Stimulated activated CD8-positive, alpha-beta memory T cell treated with anti-CD3 and anti-CD28 coated beads, Interleukin-12 subunit alpha, Interleukin-12 subunit beta, amount 100 ng/mL, for 1 hour (primary cell): ENCODE results near the gene DUSP9.
"Not testable (repeated sequence)": the region's sequence is repeated elsewhere in the genome, so short reads cannot be mapped to it uniquely, and the experiment has no call there.

Source experiments
- DNase-seq: peaks from one replicate; pipeline ENCODE4 v3.0.0-alpha.2; 2020; ENCODE audit warnings: low read depth

The DUSP9 gene, protein sequence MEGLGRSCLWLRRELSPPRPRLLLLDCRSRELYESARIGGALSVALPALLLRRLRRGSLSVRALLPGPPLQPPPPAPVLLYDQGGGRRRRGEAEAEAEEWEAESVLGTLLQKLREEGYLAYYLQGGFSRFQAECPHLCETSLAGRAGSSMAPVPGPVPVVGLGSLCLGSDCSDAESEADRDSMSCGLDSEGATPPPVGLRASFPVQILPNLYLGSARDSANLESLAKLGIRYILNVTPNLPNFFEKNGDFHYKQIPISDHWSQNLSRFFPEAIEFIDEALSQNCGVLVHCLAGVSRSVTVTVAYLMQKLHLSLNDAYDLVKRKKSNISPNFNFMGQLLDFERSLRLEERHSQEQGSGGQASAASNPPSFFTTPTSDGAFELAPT

DNA sequence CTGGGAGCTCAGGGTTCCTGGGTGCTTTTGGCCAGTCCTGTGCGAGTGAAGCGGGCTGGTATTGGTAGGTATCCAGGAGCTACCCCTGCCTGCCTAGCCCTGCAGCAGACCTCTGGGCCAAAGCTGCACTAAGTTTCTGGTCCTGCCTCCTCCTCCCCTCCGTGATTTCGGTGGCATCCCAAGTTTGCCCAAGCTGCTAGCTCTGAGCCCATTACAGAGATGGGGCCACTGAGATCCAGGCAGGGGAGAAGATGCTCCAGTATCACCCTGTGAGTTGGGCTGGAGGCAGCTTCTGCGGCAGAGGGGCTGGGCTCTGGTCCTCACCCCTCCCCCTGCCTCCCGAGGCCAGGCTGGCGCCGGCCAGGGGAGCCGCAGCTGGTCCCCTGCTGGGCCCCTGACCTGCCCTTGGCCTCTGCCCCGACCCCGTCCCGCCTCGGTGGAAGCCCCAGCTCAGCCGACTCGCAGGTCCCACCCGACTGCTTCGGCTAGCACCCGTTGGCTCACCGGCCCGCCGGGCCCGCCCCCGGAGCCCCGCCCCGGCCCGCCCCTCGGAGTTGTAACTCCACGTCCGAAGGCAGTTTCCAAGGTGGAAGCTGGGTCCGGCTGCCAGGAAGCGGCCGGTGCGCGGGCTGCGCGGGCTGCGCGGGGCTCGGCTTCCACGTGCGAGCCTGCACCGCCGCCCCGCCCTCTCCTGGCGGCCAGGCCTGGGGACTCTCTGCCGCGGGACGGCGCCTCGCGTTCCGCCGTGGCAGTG lies at the start of gene DUSP9:
DUSP9 (plus strand) TSS at position 584 of the 754 bp plus-strand sequence. CDS start 751 bp downstream, outside the sequence.
- no peak for DNase-seq

DNA sequence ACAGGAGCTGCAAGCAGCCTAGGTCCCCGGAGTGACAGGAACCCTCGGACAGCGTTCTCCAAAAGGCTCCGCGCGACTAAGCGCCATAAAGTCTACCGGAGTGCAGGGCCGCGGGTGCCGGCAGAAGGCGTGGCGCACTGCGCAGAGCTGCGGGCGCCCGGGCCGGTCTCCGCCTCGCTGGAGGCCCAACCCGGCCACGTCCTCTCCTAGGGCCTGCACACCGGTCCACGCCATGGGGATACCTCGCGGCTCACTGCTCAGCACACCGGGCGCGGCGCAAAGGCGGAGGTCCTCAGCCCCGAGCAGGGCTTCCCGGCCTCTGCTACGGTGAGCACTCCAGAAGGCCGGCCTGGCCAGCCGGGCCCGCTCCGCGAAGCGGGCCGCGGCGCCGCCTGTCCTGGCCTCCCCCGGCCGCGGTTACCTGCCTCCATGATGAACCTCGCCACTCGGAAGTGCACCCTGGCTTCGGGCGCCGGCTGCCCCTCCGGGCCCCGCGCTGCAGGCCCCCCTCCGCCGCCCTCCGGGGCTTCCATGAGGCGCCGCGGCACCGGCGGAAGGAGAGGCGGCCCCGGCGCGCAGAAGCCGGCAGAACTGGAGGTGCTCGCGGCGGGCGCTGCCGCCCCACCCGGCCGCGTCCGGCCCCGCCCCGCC lies 48.3 kb upstream of the DUSP9 start, which contains the start of gene CCNQ:
CCNQ (minus strand) TSS at position 599 of the 651 bp plus-strand sequence; CDS start at position 533, 66 bp downstream.
- no peak for DNase-seq

DNA sequence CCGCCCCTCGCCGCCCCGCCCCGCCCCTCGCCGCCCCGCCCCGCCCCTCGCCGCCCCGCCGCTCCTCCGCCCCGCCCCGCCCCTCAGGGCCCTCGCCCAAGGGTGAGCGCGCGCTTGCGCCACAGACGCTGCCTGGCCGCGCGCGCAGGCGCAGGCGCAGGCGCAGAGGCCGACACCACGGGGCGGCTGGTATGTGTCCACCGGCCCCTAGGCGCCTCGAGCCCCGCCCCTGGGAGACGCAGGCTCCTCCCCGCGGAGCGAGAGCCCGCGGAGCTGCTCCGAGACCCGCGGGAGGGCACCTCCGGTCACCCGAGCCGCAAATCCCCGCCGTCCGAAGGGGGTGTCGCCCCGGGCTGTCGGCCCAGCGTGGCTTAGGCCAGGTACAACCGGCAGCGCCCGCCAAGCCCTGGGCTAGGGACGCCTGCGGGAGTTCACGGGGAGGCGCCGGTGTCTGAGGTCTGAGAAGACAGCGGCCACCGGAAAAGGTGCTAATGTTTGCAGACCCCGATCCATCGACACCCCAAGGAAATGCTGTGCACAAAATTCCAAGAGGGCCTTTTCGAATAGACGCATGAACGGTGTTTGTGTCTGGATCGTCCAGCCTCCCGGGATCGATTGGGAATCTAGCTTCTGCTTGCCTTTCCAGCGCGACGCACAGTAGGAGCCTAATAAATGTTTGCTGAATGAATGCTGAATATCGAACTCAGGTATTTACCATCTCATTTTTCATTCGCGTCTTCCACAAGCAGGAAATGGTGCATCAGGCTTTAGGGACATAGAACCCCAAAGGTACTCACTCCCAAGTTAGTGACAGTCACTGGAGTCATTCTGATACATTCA lies 47.6 kb upstream of the DUSP9 start:
- DNase-seq = peak; percentile 71

DNA sequence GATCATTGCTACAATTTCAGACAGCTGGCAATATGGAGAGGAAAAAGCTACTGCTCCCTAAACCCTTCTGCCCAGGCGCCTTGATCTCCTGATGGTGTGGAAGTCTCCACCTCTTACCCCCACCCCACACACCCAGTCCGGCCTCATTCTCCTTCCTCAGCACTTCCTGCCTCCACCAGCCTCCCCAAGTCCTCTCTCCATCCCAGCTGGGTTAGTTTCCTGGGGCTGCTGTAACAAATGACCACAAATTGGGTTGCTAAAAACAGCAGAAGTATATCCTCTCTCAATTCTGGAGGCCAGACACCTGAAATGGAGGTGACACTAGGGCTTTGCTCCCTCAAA lies 47.0 kb upstream of the DUSP9 start:
- DNase-seq = no peak

DNA sequence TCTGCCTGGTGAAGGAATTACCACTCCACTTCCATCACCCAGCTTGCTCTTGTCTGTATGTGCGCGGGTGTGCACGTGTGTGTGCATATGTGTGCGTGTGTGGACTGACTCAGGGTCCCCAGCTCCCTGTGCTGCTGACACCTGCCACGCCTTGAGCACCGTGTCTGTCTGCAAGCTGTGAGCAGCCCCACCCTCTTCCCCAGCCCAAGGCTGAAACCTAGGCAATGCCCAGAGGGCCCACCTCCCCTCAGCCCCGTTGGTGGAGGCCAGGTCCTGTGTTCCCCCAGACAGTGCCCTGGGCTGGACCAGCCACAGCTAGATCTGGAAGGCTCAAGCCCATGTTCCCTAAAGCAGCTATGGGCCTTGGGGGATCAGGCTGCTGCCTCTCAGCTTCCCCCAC lies 46.1 kb upstream of the DUSP9 start:
- DNase-seq = no peak

DNA sequence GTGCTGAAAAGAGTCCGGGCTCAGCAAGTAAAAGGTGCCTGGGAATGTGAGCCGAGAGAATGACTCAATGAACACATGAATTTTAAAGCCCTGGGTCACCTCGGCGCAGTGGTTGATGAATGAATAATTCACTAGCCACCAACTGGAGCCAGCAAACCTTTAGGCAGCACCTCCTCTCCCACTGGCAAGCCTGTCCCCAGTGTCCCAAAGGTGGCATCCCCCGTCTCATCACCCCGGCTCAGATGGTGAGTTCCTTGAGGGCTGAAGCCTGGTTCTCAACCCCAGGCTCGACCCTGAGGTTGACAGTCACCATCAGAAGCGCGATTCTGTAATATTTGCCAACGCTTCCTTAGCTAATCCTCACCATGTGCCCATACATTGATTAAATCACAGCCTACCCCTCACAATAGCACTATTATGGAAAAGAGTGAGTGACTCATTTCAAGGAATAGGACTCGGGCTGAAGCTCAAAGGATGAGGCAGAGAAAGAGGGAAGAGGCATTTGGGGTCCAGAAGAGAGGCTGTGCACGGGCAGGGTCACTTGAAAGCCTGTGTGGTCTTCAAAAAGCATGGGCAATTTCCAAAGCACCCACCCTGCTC lies 45.4 kb upstream of the DUSP9 start:
- DNase-seq = no peak

DNA sequence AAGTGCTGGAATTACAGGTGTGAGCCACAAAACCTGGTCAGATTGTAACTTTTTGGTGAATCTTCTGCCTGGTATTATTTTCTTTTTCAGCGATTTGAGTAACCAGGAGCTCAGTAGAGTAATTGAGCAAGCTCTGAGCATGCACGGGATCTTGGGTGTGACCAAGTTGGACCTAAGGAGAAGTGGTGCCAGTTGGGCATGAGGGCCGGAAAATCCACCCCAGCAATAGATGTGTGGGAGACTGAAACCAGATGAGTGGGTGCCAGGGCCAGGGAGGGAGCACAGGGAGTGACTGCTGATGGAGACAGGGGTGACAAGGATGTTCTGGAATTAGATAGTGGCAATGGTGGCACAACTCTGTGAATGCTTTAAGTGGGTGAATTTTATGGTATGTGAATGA lies 44.4 kb upstream of the DUSP9 start:
- no peak for DNase-seq

DNA sequence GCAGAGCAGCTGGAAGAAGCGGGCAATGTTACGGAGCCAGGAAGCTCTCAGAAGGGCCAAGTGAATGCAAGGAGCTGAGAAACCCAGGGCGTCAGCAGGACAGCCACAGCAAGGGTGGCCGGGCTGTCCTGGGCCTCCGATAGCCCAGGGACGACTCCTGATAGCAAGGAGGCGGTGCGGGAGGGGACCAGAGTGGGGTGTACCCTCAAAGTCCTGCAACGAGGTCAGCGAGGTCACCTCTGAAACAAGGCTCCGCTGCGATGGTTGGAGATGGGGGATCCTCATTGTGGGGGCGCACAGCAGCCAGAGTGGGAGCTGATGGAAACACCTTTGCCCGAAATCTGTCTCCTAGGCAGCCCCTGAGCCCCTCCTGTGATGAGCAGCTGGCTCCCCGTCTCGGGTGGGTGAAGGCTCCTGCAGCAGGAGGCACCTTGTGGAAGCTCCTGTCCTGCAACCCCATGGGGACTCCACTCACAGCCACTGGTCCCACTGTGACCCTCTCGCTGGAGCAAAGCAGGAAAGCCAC lies 43.8 kb upstream of the DUSP9 start:
- DNase-seq = no peak

DNA sequence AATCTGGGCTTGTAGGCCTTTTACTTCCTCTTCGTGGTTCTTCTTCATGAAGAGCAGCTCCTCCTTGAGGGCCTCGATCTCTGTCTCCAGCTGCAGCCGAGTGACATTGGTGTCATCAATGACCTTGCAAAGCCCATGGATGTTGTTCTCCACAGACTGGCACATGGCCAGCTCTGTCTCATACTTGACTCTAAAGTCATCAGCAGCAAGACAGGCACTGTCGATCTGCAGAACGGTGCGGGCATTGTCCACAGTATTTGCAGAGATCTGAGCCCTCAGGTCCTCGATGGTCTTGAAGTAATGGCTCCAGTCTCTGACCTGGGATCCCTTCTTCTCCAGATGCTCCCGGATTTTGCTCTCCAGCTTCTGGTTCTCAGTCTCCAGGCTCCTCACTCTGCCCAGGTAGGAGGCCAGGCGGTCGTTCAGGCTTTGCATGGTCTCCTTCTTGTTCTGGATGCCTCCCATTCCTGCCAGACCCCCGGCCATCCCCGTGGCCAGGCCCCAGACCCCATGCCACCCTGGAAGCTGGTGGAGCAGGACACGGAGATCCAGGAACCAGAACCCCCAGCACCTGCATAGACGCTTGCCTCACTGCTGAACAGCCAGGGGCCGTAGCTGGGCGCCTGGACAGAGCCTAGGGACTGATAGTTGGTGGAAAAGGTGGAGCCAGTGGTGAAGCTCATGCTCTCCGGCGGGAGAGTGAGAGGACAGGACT lies 42.2 kb upstream of the DUSP9 start:
- not testable (repeated sequence) for DNase-seq

DNA sequence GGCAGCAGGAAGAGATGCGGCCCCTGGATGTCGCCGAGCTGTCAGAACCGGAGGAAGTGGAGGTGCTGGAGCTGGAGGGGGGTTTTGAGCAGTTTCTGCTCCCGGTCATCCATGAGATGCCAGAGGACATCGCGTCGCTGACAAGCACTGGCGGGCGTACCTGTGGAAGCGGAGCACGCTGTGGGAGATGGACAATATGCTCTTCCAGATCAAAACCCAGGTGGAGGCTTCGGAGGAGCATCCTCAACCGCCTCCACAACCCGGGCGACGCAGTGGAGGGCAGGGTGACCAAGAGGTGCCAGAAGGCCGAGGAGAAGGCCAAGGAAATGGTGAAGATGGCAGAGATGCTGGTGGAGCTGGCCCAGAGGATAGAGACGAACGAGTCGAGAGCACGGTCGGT lies 40.5 kb upstream of the DUSP9 start:
- no peak for DNase-seq

DNA sequence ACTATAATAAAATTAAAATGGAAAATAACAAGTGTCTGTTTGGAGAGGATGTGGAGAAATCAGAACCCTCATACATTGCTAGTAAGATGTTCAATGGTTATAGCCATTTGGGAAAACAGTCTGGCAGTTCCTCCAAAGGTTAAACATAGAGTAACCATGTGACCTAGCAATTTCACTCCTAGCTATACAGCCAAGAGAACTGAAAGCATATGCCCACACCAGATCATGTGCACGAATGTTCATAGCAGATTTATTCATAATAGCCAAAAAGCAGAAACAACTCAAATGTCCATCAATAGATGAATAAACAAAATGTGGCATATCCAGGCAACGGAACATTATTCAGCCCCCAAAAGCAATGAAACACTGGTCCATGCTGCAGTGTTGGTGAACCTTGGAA lies 38.6 kb upstream of the DUSP9 start:
- no peak for DNase-seq

DNA sequence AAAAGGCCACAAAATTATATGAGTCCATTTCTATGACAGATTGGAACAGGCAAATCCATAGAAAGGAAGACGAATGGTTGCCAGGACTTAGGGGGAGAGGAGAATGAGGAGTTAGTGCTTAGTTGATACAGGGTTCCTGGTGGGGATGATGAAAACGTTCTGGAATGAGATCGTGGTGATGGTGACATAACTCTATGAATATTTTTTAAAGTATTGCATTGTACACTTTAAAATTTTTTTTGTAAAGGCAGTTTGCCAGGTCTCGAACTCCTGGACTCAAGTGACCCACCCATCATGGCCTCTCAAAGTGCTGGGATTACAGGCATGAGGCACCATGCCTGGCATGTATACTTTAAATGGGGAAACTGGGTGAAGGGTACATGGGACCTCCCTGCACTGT lies 38.2 kb upstream of the DUSP9 start:
- no peak for DNase-seq

DNA sequence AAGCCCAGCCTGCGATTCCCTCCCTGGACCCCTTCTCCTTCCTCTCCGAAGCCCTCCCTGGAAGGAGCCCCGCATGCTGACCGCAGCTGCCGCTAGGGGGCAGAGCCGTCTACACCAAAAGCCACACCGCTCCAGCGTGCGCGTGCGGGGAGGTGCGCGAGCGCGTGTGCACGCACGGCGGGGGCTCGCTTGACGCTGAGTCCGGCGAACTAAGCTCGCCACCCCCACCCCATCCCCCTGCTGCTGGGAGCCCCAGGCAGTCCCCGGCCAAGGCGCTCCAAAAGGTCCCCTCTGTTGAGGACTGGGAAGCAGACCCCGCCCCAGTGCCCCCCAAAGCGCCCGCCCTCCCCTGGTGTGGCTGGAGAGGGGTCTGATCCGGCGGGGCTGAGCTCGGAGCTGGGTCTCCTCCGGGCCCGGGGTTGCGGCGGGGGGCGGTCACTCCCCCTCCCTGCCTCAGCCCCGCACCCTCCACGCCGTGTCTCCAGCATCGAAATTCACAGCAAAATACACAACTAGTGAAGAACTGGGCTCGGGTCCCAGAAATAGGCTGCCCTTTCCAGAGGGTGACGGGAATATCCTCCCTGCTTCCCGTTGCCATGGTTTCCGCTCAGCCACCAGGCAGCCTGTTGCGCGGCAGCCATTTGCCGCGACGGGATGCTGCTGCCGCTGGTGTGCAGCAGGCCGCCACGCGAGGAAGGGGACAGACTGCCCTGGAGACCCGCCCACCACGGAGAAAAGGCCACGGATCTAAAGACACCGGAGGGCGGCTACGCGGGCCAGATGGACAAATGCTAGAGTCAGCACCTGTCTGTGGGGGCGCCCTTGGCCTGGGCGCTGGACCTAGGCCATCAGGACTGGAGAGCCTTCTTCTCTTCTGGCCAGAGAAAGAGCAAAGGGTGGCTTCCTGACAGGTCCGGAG lies 36.8 kb upstream of the DUSP9 start:
- DNase-seq = peak; percentile 58

DNA sequence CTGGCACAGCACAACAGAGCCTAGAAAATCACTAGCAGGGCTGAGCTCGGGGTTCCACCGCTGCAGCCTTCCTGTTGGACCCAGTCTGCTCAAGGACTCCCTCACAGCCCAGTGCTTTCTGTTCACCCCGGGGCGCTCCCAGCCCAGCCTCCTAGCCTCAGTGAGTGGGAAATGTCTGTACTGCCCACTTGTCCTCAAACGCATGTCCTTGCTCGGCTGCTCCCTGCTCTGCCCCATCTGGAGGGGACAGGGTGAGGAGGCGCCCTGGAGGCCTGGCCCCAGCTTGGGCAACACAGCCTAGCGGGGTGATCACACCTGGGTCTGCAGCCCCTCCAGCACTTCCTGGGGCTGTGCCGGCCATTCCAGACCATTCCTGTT lies 36.2 kb upstream of the DUSP9 start:
- no peak for DNase-seq

DNA sequence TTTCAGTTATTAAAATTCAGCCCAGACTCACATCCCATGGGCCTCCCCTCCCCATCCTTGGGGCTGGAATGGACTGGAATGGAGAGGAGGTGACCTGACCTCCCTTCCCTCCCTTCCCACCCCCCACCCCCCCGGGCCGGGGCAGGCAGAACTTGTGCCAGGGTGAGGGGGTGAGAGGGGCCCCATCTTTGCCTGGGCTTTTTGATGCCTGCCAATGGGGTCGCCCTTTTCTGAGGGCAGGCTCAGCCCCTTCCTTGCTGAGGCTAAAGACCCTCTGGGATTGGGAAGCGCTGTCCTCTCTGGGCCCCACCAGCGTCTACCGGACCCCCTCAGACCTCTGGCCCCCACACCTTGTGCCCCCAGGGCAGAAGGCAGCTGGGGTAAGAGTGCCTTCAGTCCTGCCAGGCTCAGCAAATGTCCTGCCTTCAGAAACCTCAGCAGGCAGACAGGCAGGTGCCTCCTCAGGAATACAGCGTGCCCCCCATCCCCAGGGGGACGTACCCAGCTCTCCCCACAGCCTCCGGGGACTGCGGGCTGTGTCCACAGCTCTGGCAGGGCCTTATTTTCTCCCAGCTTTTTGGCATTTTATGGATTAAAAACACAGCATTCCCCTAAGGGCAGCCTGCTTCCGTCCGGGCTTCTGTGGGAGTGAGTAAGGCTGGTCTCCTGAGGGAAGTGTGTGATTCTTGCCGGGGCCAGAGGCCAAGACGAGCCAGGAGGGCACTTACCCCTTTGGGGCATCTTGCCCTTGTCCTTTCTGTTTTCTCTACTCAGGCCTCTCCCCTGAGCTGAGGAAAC lies 35.5 kb upstream of the DUSP9 start:
- no peak for DNase-seq

DNA sequence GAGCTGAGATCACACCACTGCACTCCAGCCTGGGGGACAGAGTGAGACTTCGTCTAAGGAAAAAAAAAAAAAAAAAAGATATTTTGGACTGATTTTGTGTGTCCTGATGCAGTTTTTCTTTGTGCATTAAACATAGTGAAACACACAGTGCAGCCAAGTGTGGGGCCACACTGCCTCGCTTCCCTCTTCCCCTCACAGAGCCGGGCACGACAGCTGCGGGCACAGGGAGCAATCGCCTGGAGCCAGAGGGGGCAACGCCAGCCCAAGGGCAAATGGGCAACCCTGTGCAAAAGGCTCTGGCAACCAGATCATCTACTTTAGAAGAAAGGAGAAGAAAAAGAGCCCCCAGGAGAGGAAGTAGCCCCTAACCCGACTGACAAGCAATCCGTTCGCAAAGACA lies 34.6 kb upstream of the DUSP9 start:
- no peak for DNase-seq

DNA sequence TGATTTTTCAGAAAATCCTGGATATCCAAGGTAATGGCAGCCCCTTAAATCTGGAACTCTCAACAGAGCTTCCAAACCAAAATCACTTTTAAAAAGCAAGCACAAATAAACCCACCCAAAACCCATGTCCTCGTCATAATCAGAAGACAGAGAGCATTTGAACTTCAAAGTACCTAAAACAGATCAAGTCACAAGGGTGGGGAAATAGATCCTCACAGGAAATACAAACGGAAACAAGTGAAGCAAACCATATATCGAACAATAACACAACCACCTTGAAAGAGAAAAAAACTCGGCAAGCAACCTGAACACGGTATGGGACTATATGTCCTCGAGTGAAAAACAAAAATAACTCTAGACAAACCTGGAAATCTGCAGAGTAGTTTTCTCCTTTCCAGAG lies 32.2 kb upstream of the DUSP9 start:
- DNase-seq = no peak

DNA sequence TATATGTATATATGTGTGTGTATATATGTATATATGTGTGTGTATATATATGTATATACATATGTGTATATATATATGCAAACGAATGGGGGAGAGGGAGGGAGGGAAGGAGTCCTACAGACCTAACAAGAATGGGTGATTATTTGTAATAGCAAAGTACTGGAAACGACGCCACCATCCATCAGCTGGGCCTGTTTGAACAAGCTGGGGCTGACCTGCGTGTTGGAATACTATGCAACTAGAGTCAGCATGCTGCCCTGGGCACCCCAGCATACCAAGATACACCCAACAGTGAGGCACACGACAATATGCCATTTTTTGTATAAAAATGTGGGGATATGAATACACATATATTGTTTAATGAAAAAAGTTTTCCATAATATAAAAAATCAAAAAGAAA lies 26.4 kb upstream of the DUSP9 start:
- DNase-seq = no peak
